Erythroblast (primary cell): ENCODE data around the gene C9orf152.

Source experiments
- GATA1 ChIP-seq: IDR thresholded peaks from 2 replicates; pipeline ENCODE4 v1.6.1; 2011; ENCODE audit warnings: low read depth, mild to moderate bottlenecking, control low read depth, low read length, moderate library complexity
- POLR2A ChIP-seq: IDR thresholded peaks from 2 replicates; pipeline ENCODE4 v1.6.1; 2011; ENCODE audit warnings: mild to moderate bottlenecking, low read length

- TF ChIP-seq POLR2A (no peak), GATA1 (no peak)
Measured at GRCh38 chr9:110157823-110158664, 49.9 kb downstream of the C9orf152 start.
